HEK293 (cell line): ENCODE results near the gene GTF2F2.

Source experiments
- CTCF ChIP-seq: fragments of 450-650 bp; formaldehyde crosslinking; IDR thresholded peaks from 2 replicates; pipeline ENCODE4 v1.5.1; 2016; ENCODE audit warnings: missing biosample characterization, missing genetic modification characterization
- PBX3 ChIP-seq: sonication (generic); formaldehyde crosslinking; IDR thresholded peaks from 2 replicates; pipeline ENCODE4 v1.8.1; 2022; ENCODE audit warnings: mild to moderate bottlenecking, moderate library complexity, missing genetic modification reagents
- ZFP3 ChIP-seq: fragments of 450-650 bp; formaldehyde crosslinking; IDR thresholded peaks from 2 replicates; pipeline ENCODE4 v1.5.1; 2016; ENCODE audit warnings: low read depth, missing biosample characterization, missing genetic modification characterization
- ZNF112 ChIP-seq: fragments of 450-650 bp; formaldehyde crosslinking; IDR thresholded peaks from 2 replicates; pipeline ENCODE4 v1.5.0; 2017; ENCODE audit warnings: missing biosample characterization, missing genetic modification characterization
- ZNF274 ChIP-seq, 2 experiments: fragments of 200-500 bp in 1 of 2; fragments of 450-650 bp in 1 of 2; sonication (Bioruptor generic) in 1 of 2; formaldehyde crosslinking in 1 of 2; IDR thresholded peaks; 2 replicates each; pipeline versions ENCODE4 v1.5.1 to v1.6.1; 2014 to 2016; ENCODE audit warnings: borderline replicate concordance in 1 of 2, inconsistent platforms in 1 of 2, low read length in 1 of 2, missing biosample characterization in 1 of 2, missing genetic modification characterization in 1 of 2
- ZNF280D ChIP-seq: fragments of 450-650 bp; formaldehyde crosslinking; IDR thresholded peaks from 2 replicates; pipeline ENCODE4 v1.5.1; 2016; ENCODE audit warnings: missing biosample characterization, missing genetic modification characterization
- ZNF335 ChIP-seq: fragments of 450-650 bp; formaldehyde crosslinking; conservative IDR thresholded peaks from 2 replicates; pipeline ENCODE4 v1.5.1; 2016; ENCODE audit warnings: missing biosample characterization, missing genetic modification characterization
- ZNF544 ChIP-seq: fragments of 450-650 bp; formaldehyde crosslinking; IDR thresholded peaks from 2 replicates; pipeline ENCODE4 v1.5.0; 2017; ENCODE audit warnings: missing biosample characterization, missing genetic modification characterization
- ZNF843 ChIP-seq: fragments of 450-650 bp; formaldehyde crosslinking; IDR thresholded peaks from 2 replicates; pipeline ENCODE4 v1.5.1; 2016; ENCODE audit warnings: missing biosample characterization, missing genetic modification characterization
- TF ChIP-seq, protein P1 (sequence below): fragments of 450-650 bp; formaldehyde crosslinking; IDR thresholded peaks from 2 replicates; pipeline ENCODE4 v1.5.1; 2017; ENCODE audit warnings: missing biosample characterization, missing genetic modification characterization

GRCh38 chr13:45276913-45277312 lies 156.6 kb downstream of the GTF2F2 start:
- TF ChIP-seq ZNF335: no peak
- no peak for TF ChIP-seq CTCF (tag by site-specific recombination)
- TF ChIP-seq ZNF544 (tag by site-specific recombination): no peak
- TF ChIP-seq ZFP3 (tag by site-specific recombination): no peak
- TF ChIP-seq, protein P1, sequence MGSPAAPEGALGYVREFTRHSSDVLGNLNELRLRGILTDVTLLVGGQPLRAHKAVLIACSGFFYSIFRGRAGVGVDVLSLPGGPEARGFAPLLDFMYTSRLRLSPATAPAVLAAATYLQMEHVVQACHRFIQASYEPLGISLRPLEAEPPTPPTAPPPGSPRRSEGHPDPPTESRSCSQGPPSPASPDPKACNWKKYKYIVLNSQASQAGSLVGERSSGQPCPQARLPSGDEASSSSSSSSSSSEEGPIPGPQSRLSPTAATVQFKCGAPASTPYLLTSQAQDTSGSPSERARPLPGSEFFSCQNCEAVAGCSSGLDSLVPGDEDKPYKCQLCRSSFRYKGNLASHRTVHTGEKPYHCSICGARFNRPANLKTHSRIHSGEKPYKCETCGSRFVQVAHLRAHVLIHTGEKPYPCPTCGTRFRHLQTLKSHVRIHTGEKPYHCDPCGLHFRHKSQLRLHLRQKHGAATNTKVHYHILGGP (tag by site-specific recombination): no peak
- no peak for TF ChIP-seq ZNF843
- no peak for TF ChIP-seq ZNF112
- TF ChIP-seq PBX3 (CRISPR knock-in tag): no peak
- TF ChIP-seq ZNF280D: no peak
- TF ChIP-seq ZNF274 (IDR thresholded peaks at IDR 0.05; ENCODE audit: low read length): no peak
- no peak for TF ChIP-seq ZNF274 (tag by site-specific recombination; IDR thresholded peaks at IDR 0.05; ENCODE audit: borderline replicate concordance)
